NCI-H82 treated with DMSO at 0.1 percent for 48 hours (cell line): ENCODE results near the gene CERS6.

Source experiments
- DNase-seq: peaks from one replicate; lab custom pipeline; 2025; ENCODE audit not compliant: unreplicated experiment; lab: John Stamatoyannopoulos, UW

The CERS6 gene

GRCh38 chr2:168692132-168692744, 236.2 kb downstream of the CERS6 start:
- no peak for DNase-seq

DNA sequence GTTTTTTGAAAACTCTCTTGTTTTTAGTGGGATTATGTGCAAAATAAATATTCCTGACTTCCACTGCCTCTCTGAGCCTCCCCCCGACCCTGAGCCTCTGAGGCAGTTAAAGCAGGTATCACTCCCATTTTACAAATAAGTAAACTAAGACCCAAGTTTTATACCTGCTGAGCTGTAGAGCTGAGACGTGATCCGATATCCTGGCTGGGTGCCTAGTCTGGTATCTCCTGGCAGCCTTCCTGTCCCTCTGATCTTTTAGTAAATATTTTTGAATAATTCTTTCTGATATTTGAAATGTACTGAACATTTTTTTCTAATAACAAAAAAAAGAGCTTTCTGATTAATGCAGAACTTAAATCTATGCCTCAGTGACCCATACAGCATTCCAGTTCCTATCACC, 238.1 kb downstream of the CERS6 start:
- no peak for DNase-seq

DNA sequence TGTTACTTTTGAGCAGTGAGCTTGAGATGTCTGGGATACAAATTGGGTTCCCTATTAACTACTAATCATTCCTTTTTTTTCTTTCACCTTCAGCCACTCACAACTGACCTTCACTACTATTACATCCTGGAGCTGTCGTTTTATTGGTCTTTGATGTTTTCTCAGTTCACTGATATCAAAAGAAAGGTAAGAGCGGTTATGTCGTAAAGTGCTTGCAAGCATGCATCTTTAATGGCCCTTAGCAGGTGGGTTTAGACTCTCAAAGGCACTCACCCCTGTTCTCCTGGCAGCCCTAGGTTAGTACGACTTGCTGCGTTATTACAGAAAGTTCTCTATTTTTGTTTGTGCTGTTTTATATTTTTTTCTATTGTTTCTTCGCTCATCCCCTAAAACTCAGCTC, 238.8 kb downstream of the CERS6 start:
- DNase-seq: no peak

GRCh38 chr2:168697668-168698121, 241.6 kb downstream of the CERS6 start:
- no peak for DNase-seq

- peak; percentile 15 for DNase-seq
Observed at GRCh38 chr2:168698969-168699368, 242.9 kb downstream of the CERS6 start.

- peak; percentile 47 for DNase-seq
Observed at GRCh38 chr2:168699844-168700417, 243.9 kb downstream of the CERS6 start.

- no peak for DNase-seq
Observed at GRCh38 chr2:168700615-168701245, 244.7 kb downstream of the CERS6 start.

GRCh38 chr2:168702579-168702978, 246.5 kb downstream of the CERS6 start:
- DNase-seq: no peak

GRCh38 chr2:168703926-168704325, 247.9 kb downstream of the CERS6 start:
- DNase-seq: no peak

DNA sequence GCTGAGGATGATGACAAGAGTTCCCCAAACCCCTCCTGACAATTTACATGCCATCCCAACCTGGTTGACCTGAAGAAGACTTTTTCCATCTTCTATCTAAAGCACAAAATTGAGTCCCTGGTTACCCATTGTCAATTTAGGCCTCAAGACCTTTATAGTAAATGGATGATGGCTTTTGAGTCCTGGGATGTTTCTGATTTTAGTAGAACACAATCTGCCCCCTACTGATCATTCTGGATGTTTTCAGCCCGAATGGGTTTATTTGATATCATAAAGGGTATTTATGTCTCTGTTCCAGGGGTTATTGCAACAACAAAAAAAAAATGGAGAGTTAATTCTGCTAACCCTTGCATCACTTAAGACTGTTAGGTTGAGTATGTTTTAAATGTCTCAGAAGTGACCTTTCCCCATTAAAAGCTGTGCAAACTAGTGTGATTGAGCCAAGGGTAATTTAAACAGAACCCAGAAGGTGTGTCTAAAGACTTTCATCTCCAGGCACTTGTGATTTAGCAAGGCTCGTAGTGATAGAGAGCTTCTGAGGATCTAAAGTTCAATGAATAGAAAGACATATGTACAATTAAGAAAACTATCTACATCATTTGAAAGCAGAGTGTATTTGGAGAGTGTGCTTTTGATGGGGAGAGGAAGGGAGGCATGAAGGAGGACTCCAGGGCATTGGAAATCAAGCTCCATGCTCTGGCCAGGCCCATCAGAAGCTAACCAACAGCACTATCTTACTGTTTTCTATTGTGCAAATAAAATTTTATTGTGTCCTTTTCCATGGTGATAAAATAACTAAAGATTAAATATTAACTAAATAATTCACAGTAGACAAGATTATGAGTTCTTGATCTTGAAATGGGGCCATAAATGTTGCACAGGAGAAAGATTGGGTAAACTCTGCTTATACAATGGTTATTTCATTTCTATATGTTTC, 249.7 kb downstream of the CERS6 start:
- no peak for DNase-seq

- no peak for DNase-seq
Observed at GRCh38 chr2:168706806-168707205, 250.7 kb downstream of the CERS6 start.

DNA sequence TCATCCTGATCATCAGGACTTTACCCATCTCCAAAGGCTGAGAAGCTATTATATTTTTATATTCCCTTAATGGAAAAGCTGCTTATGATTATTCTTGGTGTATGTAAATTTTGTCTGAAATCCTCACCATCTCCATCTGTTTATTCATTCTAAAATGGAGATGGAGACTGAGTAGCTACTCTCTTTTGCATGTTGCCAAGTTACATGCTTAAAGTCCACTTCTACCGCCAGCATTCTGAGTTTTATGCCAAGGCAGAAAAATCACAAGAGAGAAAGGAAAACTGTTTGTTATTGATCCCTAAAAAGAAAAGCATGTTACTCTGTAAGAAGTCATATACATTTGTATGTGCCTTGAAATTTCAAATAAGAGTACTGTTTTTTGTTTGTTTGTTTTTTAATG, 252.0 kb downstream of the CERS6 start:
- no peak for DNase-seq

DNA sequence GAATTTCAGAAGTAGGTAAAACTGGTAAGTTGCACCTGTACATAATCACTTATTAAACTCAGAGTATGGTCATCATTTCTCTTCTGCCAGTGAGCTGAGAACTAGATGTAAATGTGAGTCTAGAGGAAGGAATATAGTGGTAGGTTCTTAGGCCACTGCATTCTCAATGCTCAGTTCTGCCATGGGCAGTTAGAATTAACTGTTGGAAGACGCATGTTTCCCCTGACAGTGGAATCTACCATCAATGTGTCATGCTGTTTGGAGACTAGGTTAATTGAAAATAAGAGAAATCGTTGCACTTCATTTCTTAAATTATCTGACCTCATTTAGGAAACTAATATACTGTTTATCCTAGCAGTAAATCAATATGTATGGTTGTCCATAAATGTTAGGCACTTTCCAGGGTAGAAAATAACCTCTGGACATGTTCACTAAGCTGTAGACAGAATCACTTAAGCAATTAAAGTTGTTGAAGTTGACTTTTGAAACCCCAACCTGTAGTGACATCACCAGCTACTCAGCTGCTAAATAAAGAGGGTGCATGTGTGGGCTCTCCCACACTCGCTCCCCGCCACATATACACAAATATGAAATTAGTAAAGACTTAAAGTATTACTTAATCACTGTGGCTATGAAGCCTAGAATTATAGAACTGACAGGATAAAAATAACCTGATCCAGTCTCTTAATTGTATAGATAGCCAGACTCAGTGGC, 254.8 kb downstream of the CERS6 start:
- DNase-seq: no peak

DNA sequence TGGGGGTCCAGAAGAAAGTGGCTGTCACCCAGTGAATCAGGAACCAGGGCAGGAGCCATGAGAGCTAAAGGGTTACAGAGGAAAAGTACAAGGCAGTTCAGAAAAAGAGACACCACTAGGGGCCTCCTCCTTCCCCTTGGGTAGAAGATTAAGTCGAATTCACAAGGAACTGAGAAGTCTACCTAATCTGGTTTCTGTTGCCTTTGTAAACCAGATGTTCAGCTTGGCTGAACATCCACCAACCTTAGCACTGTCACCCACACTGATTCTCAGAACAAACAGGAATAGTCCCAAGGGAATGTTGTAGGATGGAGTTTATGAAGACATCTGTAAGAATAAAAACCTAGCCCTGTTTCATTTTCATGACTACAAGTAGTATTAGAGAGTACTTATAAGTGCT, 256.0 kb downstream of the CERS6 start:
- DNase-seq: no peak

GRCh38 chr2:168713325-168713724, 257.3 kb downstream of the CERS6 start:
- no peak for DNase-seq

GRCh38 chr2:168715849-168716248, 259.8 kb downstream of the CERS6 start:
- DNase-seq: no peak

- DNase-seq: no peak
Observed at GRCh38 chr2:168716839-168717238, 260.8 kb downstream of the CERS6 start.

- no peak for DNase-seq
Observed at GRCh38 chr2:168717790-168718502, 261.9 kb downstream of the CERS6 start.

DNA sequence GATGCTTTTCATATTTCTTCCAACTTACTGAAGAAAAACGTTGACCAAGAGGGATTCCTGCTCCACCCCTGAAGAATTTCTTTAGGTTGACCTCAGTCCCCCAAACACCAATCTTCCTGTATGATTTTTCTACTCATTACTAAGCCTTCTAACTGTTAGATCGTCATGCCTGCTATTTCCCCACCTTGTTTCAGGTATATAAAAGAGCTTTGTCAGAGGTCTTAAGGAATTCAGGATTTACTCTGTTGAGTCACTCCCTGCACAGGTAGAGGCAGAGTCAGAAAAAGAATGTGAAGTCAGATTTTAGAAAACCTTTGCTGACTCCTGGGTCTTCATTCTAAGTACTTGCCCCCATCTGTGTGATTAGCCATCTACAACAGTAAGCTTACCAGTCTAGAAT, 262.6 kb downstream of the CERS6 start:
- no peak for DNase-seq

DNA sequence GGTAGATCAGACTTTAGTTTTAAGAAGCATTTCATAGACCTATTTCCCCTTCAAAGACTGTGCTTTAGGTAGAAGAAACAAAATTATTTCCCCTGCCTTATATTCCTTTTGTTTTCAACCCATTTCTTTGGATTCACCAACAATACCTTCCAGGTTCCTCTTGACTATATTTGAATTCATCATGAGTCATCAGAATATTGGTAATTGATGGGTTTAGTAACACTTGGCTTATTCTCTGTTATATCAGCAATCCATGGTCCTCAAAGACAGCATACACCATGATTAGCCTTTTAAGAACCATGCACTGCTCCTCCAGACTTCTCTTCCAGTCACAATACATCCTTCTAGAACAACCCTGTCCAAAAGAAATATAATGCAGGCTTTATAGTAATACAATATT, 263.4 kb downstream of the CERS6 start:
- no peak for DNase-seq
